ENCODE results near the gene PHF2. TPM values are rescaled to one million over a fixed set of nuclear protein-coding genes. Genes with fewer than 3 reads are reported as not detected.

PHF2 gene
- total RNA-seq, 1 donor from 2014 or later: 29.4 TPM

DNA sequence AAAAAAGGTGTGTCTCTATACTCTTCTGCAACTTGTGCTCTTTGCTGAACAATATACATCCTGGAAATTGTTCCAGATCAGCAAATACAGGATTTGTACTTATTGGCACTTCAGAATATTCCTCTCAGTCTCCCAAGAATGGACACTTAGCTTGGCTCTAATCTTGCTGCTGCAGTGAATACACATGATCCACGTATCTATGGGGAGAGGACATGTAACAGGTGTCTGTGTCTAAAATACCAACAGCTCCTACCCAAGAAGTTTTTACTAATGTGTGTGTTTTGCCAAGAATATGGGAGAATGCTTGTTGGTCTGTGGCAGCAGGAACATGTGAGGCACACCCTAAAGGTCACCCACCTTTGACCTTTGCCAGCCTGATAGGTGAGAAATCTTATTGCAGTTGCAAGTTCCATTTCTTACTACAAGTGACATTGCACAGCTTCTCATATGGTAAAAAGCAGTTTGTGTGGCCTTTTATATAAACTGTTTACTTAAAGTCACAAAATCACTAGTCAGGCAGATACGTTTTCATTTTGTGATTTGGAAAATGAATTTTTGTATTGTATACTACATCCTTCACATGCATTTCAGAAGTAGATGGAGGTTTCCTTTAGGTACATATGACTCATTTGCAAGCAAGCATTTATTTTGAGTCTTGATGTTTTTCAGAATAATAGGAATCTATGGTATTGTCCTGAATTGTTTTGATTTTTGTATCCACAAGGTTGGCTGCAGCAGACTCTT is 35.8 kb downstream of the PHF2 start:
- H3K4me1 Mint-ChIP-seq (ENCODE audit: low read depth): peaks cover 13% of the 10 kb centered on the region
- H3K4me3 Mint-ChIP-seq (ENCODE audit: unreplicated experiment): no peak overlapping the region
- H3K27me3 Mint-ChIP-seq (ENCODE audit: low read depth): no peaks in the 10 kb centered on the region
- H3K27ac Mint-ChIP-seq (ENCODE audit: unreplicated experiment): no peak overlapping the region
- TF ChIP-seq, protein P1, sequence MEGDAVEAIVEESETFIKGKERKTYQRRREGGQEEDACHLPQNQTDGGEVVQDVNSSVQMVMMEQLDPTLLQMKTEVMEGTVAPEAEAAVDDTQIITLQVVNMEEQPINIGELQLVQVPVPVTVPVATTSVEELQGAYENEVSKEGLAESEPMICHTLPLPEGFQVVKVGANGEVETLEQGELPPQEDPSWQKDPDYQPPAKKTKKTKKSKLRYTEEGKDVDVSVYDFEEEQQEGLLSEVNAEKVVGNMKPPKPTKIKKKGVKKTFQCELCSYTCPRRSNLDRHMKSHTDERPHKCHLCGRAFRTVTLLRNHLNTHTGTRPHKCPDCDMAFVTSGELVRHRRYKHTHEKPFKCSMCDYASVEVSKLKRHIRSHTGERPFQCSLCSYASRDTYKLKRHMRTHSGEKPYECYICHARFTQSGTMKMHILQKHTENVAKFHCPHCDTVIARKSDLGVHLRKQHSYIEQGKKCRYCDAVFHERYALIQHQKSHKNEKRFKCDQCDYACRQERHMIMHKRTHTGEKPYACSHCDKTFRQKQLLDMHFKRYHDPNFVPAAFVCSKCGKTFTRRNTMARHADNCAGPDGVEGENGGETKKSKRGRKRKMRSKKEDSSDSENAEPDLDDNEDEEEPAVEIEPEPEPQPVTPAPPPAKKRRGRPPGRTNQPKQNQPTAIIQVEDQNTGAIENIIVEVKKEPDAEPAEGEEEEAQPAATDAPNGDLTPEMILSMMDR (IDR thresholded peaks at IDR 0.05): no peak
- peaks cover 9% of the 10 kb centered on the region for H3K36me3 Mint-ChIP-seq (ENCODE audit: low read depth)
- H3K9me3 Mint-ChIP-seq (ENCODE audit: low read depth): peaks cover 26% of the 10 kb centered on the region
- DNase-seq (ENCODE audit: low spot score): no peak

DNA sequence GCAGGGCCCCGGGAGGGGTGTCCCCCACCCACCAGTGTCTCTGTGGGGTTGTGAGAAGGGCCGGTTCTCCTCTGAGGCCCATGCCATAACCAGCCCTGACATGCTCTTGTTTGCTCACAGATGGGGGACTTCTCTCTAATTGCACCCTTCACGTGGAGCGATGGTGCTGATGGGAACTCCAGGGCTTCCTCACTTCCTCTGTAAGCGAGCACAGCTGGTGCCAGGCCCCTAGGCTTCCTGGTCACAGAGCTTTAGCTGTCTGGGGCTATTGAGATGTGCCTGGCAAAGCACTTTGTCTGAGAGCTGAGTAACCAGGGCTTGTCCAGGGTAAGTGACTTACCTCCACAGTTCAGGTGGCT is 36.4 kb downstream of the PHF2 start:
- no peak for DNase-seq (ENCODE audit: low spot score)
- H3K27ac Mint-ChIP-seq (ENCODE audit: unreplicated experiment): no peak overlapping the region
- peaks cover 9% of the 10 kb centered on the region for H3K36me3 Mint-ChIP-seq (ENCODE audit: low read depth)
- TF ChIP-seq, protein P1 (IDR thresholded peaks at IDR 0.05): no peak
- peaks cover 13% of the 10 kb centered on the region for H3K4me1 Mint-ChIP-seq (ENCODE audit: low read depth)
- H3K27me3 Mint-ChIP-seq (ENCODE audit: low read depth): no peaks in the 10 kb centered on the region
- peaks cover 24% of the 10 kb centered on the region for H3K9me3 Mint-ChIP-seq (ENCODE audit: low read depth)
- H3K4me3 Mint-ChIP-seq (ENCODE audit: unreplicated experiment): no peak overlapping the region

DNA sequence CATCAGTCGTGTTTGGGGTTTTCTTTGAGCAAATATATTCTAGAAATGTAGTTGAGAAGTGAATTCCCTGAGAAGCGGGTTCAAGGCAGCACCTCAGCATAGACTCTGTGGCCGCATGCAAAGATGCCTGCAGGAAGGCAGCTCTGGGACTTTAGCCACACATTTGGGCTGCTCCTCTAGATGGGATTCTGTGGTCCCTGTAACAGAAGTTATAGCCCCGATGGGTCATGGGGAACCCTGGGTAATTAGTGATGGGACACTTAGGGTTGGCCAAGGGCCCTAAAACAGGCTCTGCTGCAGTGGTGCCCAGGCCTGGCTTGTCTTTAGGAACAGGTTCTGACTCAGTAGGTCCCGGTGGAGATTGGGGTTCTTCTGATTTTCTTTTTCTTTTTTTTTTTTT is 36.8 kb downstream of the PHF2 start:
- TF ChIP-seq, protein P1 (IDR thresholded peaks at IDR 0.05): no peak
- H3K27me3 Mint-ChIP-seq (ENCODE audit: low read depth): no peaks in the 10 kb centered on the region
- peaks cover 9% of the 10 kb centered on the region for H3K36me3 Mint-ChIP-seq (ENCODE audit: low read depth)
- peaks cover 13% of the 10 kb centered on the region for H3K4me1 Mint-ChIP-seq (ENCODE audit: low read depth)
- DNase-seq (ENCODE audit: low spot score): no peak
- peaks cover 20% of the 10 kb centered on the region for H3K9me3 Mint-ChIP-seq (ENCODE audit: low read depth)
- H3K27ac Mint-ChIP-seq (ENCODE audit: unreplicated experiment): no peak overlapping the region
- no peak overlapping the region for H3K4me3 Mint-ChIP-seq (ENCODE audit: unreplicated experiment)

DNA sequence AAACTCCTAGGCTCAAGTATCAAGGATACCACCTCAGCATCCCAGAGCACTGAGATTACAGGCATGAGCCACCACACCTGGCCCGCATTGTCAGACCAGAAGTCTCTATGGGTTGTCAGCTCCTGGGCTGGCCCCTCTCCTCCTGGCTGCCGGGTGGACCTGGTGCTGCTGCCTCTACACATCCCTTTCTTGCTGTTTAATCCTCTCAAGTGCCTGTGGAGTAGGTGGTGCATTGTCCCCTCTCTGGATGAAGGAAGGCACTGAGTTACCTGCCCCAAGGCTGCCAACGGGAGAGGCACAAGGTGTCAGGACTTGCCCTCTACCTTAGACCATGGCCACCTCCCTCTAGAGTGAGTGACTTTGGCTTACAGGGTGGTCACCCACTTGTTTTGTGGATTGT is 37.4 kb downstream of the PHF2 start:
- Mint-ChIP-seq H3K4me1 (ENCODE audit: low read depth) (peaks cover 13% of the 10 kb centered on the region), H3K4me3 (ENCODE audit: unreplicated experiment) (no peak overlapping the region), H3K36me3 (ENCODE audit: low read depth) (peaks cover 9% of the 10 kb centered on the region), H3K27me3 (ENCODE audit: low read depth) (no peaks in the 10 kb centered on the region), H3K27ac (ENCODE audit: unreplicated experiment) (no peak overlapping the region), H3K9me3 (ENCODE audit: low read depth) (peaks cover 16% of the 10 kb centered on the region)
- TF ChIP-seq, protein P1 (IDR thresholded peaks at IDR 0.05): no peak
- DNase-seq (ENCODE audit: low spot score): no peak

DNA sequence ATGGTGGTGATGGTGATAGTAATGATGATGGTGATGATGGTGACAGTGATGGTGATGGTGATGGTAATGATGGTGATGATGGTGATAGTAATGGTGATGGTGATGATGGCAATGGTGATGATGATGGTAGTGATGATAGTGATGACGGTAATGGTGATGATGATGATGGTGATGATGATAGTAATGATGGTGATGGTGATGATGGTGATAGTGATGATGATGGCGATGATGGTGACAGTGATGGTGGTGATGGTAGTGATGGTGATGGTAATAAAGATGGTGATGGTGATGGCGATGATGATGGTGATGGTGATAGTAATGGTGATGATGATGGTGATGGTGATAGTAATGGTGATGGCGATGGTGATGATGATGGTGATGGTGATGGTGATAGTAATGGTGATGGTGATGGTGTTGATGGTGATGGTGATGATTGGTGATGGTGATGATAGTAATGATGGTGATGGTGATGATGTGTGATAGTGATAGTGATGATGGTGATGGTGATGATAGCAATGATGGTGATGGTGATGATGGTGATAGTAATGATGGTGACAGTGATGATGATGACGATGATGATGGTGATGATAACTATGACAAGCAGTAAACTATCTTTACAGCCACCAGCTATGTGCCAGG is 38.6 kb downstream of the PHF2 start:
- Mint-ChIP-seq H3K9me3 (ENCODE audit: low read depth) (peaks cover 6% of the 10 kb centered on the region), H3K36me3 (ENCODE audit: low read depth) (peaks cover 4% of the 10 kb centered on the region), H3K27ac (ENCODE audit: unreplicated experiment) (no peak overlapping the region), H3K27me3 (ENCODE audit: low read depth) (no peaks in the 10 kb centered on the region), H3K4me3 (ENCODE audit: unreplicated experiment) (no peak overlapping the region), H3K4me1 (ENCODE audit: low read depth) (peaks cover 13% of the 10 kb centered on the region)
- no peak for DNase-seq (ENCODE audit: low spot score)
- TF ChIP-seq, protein P1 (IDR thresholded peaks at IDR 0.05): no peak

All from chondrocyte (in vitro differentiated cells).